Hepatocyte (in vitro differentiated cells): ENCODE measurements around the gene CHST10. TPM values are rescaled to one million over a fixed set of nuclear protein-coding genes. Genes with fewer than 3 reads are reported as not detected.

Source experiments
- DNase-seq: peaks from one replicate; pipeline ENCODE4 v3.0.0-alpha.2; 2016; ENCODE audit warnings: low spot score
- H2AFZ ChIP-seq: fragments of 200-600 bp; sonication (generic); 2 replicates; pipeline ENCODE4 v1.6.0; 2016; ENCODE audit warnings: antibody characterized with exemption, mild to moderate bottlenecking
- H3K27ac ChIP-seq: fragments of 200-600 bp; sonication (generic); 2 replicates; pipeline ENCODE4 v1.5.1; 2016; ENCODE audit warnings: mild to moderate bottlenecking
- H3K27me3 ChIP-seq: fragments of 200-600 bp; sonication (generic); 2 replicates; pipeline ENCODE4 v1.6.1; 2016
- H3K36me3 ChIP-seq: fragments of 200-600 bp; sonication (generic); replicated peaks from 2 replicates; pipeline ENCODE4 v1.5.1; 2016; ENCODE audit warnings: low read depth; ENCODE audit not compliant: insufficient read depth
- H3K4me1 ChIP-seq: fragments of 200-600 bp; sonication (generic); 2 replicates; pipeline ENCODE4 v1.5.1; 2016; ENCODE audit warnings: mild to moderate bottlenecking, moderate library complexity; ENCODE audit not compliant: insufficient read depth
- H3K4me2 ChIP-seq: fragments of 200-600 bp; sonication (generic); 2 replicates; pipeline ENCODE4 v1.6.0; 2016
- H3K4me3 ChIP-seq: fragments of 200-600 bp; sonication (generic); 2 replicates; pipeline ENCODE4 v1.5.1; 2016; ENCODE audit warnings: mild to moderate bottlenecking
- H3K79me2 ChIP-seq: fragments of 200-600 bp; sonication (generic); 2 replicates; pipeline ENCODE4 v1.6.0; 2017; ENCODE audit warnings: mild to moderate bottlenecking
- H3K9me2 ChIP-seq: fragments of 200-600 bp; sonication (generic); replicated peaks from 2 replicates; pipeline ENCODE4 v1.6.0; 2017; ENCODE audit warnings: mild to moderate bottlenecking; ENCODE audit not compliant: insufficient read depth
- H3K9me3 ChIP-seq: fragments of 200-600 bp; sonication (generic); 2 replicates; pipeline ENCODE4 v1.5.1; 2016; ENCODE audit warnings: low read depth, mild to moderate bottlenecking
- H4K20me1 ChIP-seq: fragments of 200-600 bp; sonication (generic); 2 replicates; pipeline ENCODE4 v1.6.0; 2016; ENCODE audit warnings: mild to moderate bottlenecking; ENCODE audit not compliant: insufficient read depth, poor library complexity, severe bottlenecking
- EZH2 ChIP-seq: fragments of 200-600 bp; sonication (generic); IDR thresholded peaks from 2 replicates; pipeline ENCODE4 v1.6.1; 2016; ENCODE audit warnings: antibody characterized with exemption, mild to moderate bottlenecking, borderline replicate concordance
- EZH2phosphoT487 ChIP-seq: fragments of 200-600 bp; sonication (generic); IDR thresholded peaks from one replicate; pipeline ENCODE4 v1.6.1; 2018; ENCODE audit warnings: antibody characterized with exemption, mild to moderate bottlenecking, low read depth, moderate library complexity; ENCODE audit not compliant: unreplicated experiment, severe bottlenecking
- WGBS: methylation state at CpG from one replicate; pipeline ENCODE4 v1.1.6; 2016; ENCODE audit warnings: low lambda C conversion rate; ENCODE audit errors: missing lambda C conversion rate; 5-methylcytosine and 5-hydroxymethylcytosine counted together
- polyA plus RNA-seq: library from polyadenylated mRNA; unstranded; fragments of >200 nt; fragmentation: Nextera tagmentation; extraction: Ambion mirVana; gene quantifications from 2 replicates; pipeline ENCODE4 v1.2.1, GENCODE V29; 2016
- total RNA-seq: library from RNA; depleted of rRNA; stranded (reverse); fragments of >200 nt; gene quantifications from 2 replicates; pipeline ENCODE4 v1.2.3, GENCODE V29; 2014
- TF ChIP-seq, protein P1 (sequence below): fragments of 200-600 bp; sonication (generic); IDR thresholded peaks from 2 replicates; pipeline ENCODE4 v1.5.1; 2016; ENCODE audit warnings: antibody characterized with exemption, mild to moderate bottlenecking; ENCODE audit not compliant: poor library complexity

The CHST10 gene
- total and polyA plus RNA-seq, 2 experiments from 2014 or later, result 8.0 to 15.3 TPM

DNA sequence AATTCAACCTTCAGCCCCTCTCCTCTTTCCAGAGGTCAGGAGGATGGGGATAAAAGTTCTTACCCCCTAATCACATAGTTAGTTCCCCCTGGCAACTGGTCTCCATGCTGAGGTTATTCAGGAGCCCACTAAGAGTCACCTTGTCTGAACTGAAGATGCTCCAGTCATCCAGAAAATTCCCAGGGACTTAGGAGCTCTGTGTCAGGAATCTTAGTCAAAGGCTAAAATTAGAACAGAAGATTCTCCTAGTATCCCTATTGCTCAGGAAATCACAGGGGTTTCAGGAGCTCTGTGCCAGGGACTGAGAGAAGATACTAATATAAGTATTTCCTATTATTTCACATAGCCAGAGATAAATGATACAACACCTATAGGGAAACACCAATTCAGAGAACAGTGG is 57.9 kb downstream of the CHST10 start:
- H3K4me1 ChIP-seq, result no peaks in the 10 kb centered on the region
- H4K20me1 ChIP-seq, result no peaks in the 10 kb centered on the region
- no peak overlapping the region for H3K4me3 ChIP-seq
- no peak overlapping the region for H3K27ac ChIP-seq
- no peak for DNase-seq
- no peaks in the 10 kb centered on the region for H3K79me2 ChIP-seq
- no peaks in the 10 kb centered on the region for H3K36me3 ChIP-seq
- H3K9me2 ChIP-seq, result no peaks in the 10 kb centered on the region
- no peaks in the 10 kb centered on the region for H3K9me3 ChIP-seq
- TF ChIP-seq EZH2 (no peak), EZH2phosphoT487 (no peak)
- TF ChIP-seq, protein P1, sequence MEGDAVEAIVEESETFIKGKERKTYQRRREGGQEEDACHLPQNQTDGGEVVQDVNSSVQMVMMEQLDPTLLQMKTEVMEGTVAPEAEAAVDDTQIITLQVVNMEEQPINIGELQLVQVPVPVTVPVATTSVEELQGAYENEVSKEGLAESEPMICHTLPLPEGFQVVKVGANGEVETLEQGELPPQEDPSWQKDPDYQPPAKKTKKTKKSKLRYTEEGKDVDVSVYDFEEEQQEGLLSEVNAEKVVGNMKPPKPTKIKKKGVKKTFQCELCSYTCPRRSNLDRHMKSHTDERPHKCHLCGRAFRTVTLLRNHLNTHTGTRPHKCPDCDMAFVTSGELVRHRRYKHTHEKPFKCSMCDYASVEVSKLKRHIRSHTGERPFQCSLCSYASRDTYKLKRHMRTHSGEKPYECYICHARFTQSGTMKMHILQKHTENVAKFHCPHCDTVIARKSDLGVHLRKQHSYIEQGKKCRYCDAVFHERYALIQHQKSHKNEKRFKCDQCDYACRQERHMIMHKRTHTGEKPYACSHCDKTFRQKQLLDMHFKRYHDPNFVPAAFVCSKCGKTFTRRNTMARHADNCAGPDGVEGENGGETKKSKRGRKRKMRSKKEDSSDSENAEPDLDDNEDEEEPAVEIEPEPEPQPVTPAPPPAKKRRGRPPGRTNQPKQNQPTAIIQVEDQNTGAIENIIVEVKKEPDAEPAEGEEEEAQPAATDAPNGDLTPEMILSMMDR, result no peak
- H3K4me2 ChIP-seq, result no peak overlapping the region
- H3K27me3 ChIP-seq, result no peaks in the 10 kb centered on the region
- H2AFZ ChIP-seq, result no peak overlapping the region

DNA sequence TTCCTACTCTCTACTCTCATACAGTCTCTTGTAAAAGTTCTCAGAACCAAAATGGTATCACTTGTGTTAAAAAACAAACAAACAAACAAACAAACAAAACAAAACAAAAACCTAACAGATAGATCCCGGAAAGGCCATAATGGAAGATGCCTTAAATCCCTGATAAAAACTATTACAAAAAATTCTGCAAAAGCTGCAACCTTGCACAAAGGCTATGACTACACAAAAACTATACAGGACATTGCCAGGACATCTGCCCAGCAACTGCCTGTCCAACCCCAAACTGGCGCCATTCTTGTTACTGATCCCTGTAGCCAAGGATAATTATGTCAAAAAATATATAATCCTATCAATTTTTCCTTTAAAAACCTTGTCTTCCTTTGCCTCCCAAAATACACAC is 58.9 kb downstream of the CHST10 start:
- no peak overlapping the region for H3K27ac ChIP-seq
- no peak overlapping the region for H3K4me3 ChIP-seq
- no peak overlapping the region for H2AFZ ChIP-seq
- TF ChIP-seq EZH2 (no peak), EZH2phosphoT487 (no peak)
- TF ChIP-seq, protein P1, result no peak
- H4K20me1 ChIP-seq, result no peaks in the 10 kb centered on the region
- no peak for DNase-seq
- H3K27me3 ChIP-seq, result no peaks in the 10 kb centered on the region
- no peak overlapping the region for H3K4me2 ChIP-seq
- H3K9me3 ChIP-seq, result no peaks in the 10 kb centered on the region
- WGBS, result 94% methylated on average over 2 of the region's 2 CpGs
- no peaks in the 10 kb centered on the region for H3K9me2 ChIP-seq
- no peaks in the 10 kb centered on the region for H3K36me3 ChIP-seq
- no peaks in the 10 kb centered on the region for H3K79me2 ChIP-seq
- H3K4me1 ChIP-seq, result no peaks in the 10 kb centered on the region

DNA sequence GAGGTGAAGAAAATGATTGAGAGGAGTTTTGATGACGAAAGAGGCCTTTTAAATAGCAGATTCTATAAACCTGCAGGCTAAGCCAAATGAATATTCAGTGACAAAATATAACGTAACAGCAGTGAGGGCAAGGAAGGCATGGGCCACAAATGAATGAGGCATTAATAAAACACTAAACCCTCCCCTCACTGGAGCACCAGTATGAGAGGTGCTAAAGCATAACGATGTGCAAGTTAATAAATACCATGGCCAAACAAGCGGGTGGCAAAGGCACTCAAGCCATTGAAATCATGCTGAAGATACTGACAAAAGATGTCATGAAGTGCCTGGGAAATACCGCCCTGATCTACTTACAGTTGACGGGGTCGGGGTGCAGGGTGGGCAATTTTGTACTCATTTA is 64.9 kb downstream of the CHST10 start:
- H3K9me2 ChIP-seq, result no peaks in the 10 kb centered on the region
- WGBS, result 87% methylated on average over 7 of the region's 7 CpGs
- DNase-seq, result no peak

More for the DNA sequence above, 64.9 kb downstream of the CHST10 start:
- no peaks in the 10 kb centered on the region for H3K36me3 ChIP-seq
- no peak overlapping the region for H2AFZ ChIP-seq
- H3K9me3 ChIP-seq, result no peaks in the 10 kb centered on the region
- H3K4me2 ChIP-seq, result no peak overlapping the region
- H3K4me3 ChIP-seq, result no peak overlapping the region
- H3K27ac ChIP-seq, result no peak overlapping the region
- no peaks in the 10 kb centered on the region for H3K79me2 ChIP-seq
- H3K4me1 ChIP-seq, result no peaks in the 10 kb centered on the region
- H4K20me1 ChIP-seq, result no peaks in the 10 kb centered on the region
- H3K27me3 ChIP-seq, result no peaks in the 10 kb centered on the region
- no peak for TF ChIP-seq EZH2phosphoT487
- no peak for TF ChIP-seq EZH2
- TF ChIP-seq, protein P1, result no peak
